Type B pancreatic cell (in vitro differentiated cells): Measurements from ENCODE around the gene DCC. TPM values are rescaled to one million over a fixed set of nuclear protein-coding genes. Genes with fewer than 3 reads are reported as not detected.

Experiments
- DNase-seq: peaks from one replicate; pipeline ENCODE4 v3.0.0; 2021; ENCODE audit warnings: mixed read lengths; ENCODE audit not compliant: unreplicated experiment; ENCODE audit errors: extremely low spot score
- H3K27ac Mint-ChIP-seq: 2 replicates; pipeline ENCODE4 v1.8.0; 2021; ENCODE audit warnings: mild to moderate bottlenecking, mixed read lengths
- H3K27me3 Mint-ChIP-seq: 2 replicates; pipeline ENCODE4 v1.8.0; 2021; ENCODE audit warnings: mixed read lengths
- H3K36me3 Mint-ChIP-seq: 2 replicates; pipeline ENCODE4 v1.8.0; 2021; ENCODE audit warnings: mixed read lengths
- H3K4me1 Mint-ChIP-seq: one replicate; pipeline ENCODE4 v1.8.0; 2021; ENCODE audit warnings: mixed read lengths; ENCODE audit not compliant: unreplicated experiment
- H3K4me3 Mint-ChIP-seq: 2 replicates; pipeline ENCODE4 v1.8.0; 2021; ENCODE audit warnings: mild to moderate bottlenecking, mixed read lengths
- H3K9me3 Mint-ChIP-seq: 2 replicates; pipeline ENCODE4 v1.8.0; 2021; ENCODE audit warnings: mixed read lengths
- CTCF ChIP-seq: fragments of 200-600 bp; sonication (generic); conservative IDR thresholded peaks from 2 replicates; pipeline ENCODE4 v1.5.0; 2021; ENCODE audit warnings: antibody characterized with exemption, mild to moderate bottlenecking
- total RNA-seq: library from RNA; stranded (reverse); gene quantifications from 2 replicates; pipeline ENCODE4 v1.2.1, GENCODE V29; 2021; ENCODE audit warnings: low replicate concordance

The DCC gene
- total RNA-seq, 1 donor from 2014 or later, result 11.6 TPM

- H3K9me3 Mint-ChIP-seq, result no peaks in the 10 kb centered on the region
- no peak overlapping the region for H3K4me3 Mint-ChIP-seq
- no peak for DNase-seq
- no peak for TF ChIP-seq CTCF
- no peak overlapping the region for H3K27ac Mint-ChIP-seq
- no peaks in the 10 kb centered on the region for H3K27me3 Mint-ChIP-seq
- no peaks in the 10 kb centered on the region for H3K4me1 Mint-ChIP-seq
- H3K36me3 Mint-ChIP-seq, result no peaks in the 10 kb centered on the region
Observed at GRCh38 chr18:53541924-53542323, 1201.9 kb downstream of the DCC start.

- Mint-ChIP-seq H3K4me3 (no peak overlapping the region), H3K4me1 (no peaks in the 10 kb centered on the region), H3K27ac (no peak overlapping the region), H3K9me3 (no peaks in the 10 kb centered on the region), H3K36me3 (no peaks in the 10 kb centered on the region), H3K27me3 (no peaks in the 10 kb centered on the region)
- TF ChIP-seq CTCF, result no peak
- DNase-seq, result no peak
Observed at GRCh38 chr18:53543711-53544110, 1203.7 kb downstream of the DCC start.

GRCh38 chr18:53544917-53545316 lies 1204.9 kb downstream of the DCC start:
- H3K4me3 Mint-ChIP-seq, result no peak overlapping the region
- no peaks in the 10 kb centered on the region for H3K9me3 Mint-ChIP-seq
- H3K36me3 Mint-ChIP-seq, result no peaks in the 10 kb centered on the region
- no peak for TF ChIP-seq CTCF
- H3K27me3 Mint-ChIP-seq, result no peaks in the 10 kb centered on the region
- H3K4me1 Mint-ChIP-seq, result no peaks in the 10 kb centered on the region
- DNase-seq, result no peak
- no peak overlapping the region for H3K27ac Mint-ChIP-seq

- H3K4me3 Mint-ChIP-seq, result no peak overlapping the region
- no peaks in the 10 kb centered on the region for H3K27me3 Mint-ChIP-seq
- no peaks in the 10 kb centered on the region for H3K36me3 Mint-ChIP-seq
- H3K9me3 Mint-ChIP-seq, result no peaks in the 10 kb centered on the region
- H3K27ac Mint-ChIP-seq, result no peak overlapping the region
- no peak for TF ChIP-seq CTCF
- DNase-seq, result no peak
- no peaks in the 10 kb centered on the region for H3K4me1 Mint-ChIP-seq
Observed at GRCh38 chr18:53551868-53552426, 1212.0 kb downstream of the DCC start.

GRCh38 chr18:53553030-53553429 lies 1213.0 kb downstream of the DCC start:
- H3K4me3 Mint-ChIP-seq, result no peak overlapping the region
- no peak for DNase-seq
- H3K27me3 Mint-ChIP-seq, result no peaks in the 10 kb centered on the region
- no peaks in the 10 kb centered on the region for H3K9me3 Mint-ChIP-seq
- H3K4me1 Mint-ChIP-seq, result no peaks in the 10 kb centered on the region
- no peak for TF ChIP-seq CTCF
- H3K27ac Mint-ChIP-seq, result no peak overlapping the region
- no peaks in the 10 kb centered on the region for H3K36me3 Mint-ChIP-seq

GRCh38 chr18:53556450-53556849 lies 1216.5 kb downstream of the DCC start:
- no peaks in the 10 kb centered on the region for H3K4me1 Mint-ChIP-seq
- no peaks in the 10 kb centered on the region for H3K36me3 Mint-ChIP-seq
- H3K27me3 Mint-ChIP-seq, result no peaks in the 10 kb centered on the region
- no peak for DNase-seq
- no peak overlapping the region for H3K27ac Mint-ChIP-seq
- TF ChIP-seq CTCF, result no peak
- H3K4me3 Mint-ChIP-seq, result no peak overlapping the region
- peaks cover 4% of the 10 kb centered on the region for H3K9me3 Mint-ChIP-seq
